Cardiac septum (tissue), 1 donor: Measurements from ENCODE around the gene TEX35. TPM values are rescaled to one million over a fixed set of nuclear protein-coding genes. Genes with fewer than 3 reads are reported as not detected.
"Not testable (repeated sequence)": the region's sequence is repeated elsewhere in the genome, so short reads cannot be mapped to it uniquely, and the experiment has no call there.

ENCODE experiments used
- DNase-seq: peaks from one replicate; pipeline ENCODE4 v3.0.0-alpha.2; 2020; ENCODE audit warnings: low spot score
- intact Hi-C: fragments of 100-400 bp; cut with DNase I; formaldehyde crosslinking; loops from one replicate; pipeline ENCODE4 v1.14.0; 2022
- total RNA-seq: library from RNA; stranded (reverse); fragmentation: NEBNext Ultra II Directional; extraction: Animal tissue kit (Norgen Biotek cat#: 25700); gene quantifications from one replicate; pipeline ENCODE4 v1.2.1, GENCODE V29; 2021
- donor health status: DM: no; HTN: no; CAD: no.

The TEX35 gene
- total RNA-seq, 1 donor from 2014 or later, result not detected

DNA sequence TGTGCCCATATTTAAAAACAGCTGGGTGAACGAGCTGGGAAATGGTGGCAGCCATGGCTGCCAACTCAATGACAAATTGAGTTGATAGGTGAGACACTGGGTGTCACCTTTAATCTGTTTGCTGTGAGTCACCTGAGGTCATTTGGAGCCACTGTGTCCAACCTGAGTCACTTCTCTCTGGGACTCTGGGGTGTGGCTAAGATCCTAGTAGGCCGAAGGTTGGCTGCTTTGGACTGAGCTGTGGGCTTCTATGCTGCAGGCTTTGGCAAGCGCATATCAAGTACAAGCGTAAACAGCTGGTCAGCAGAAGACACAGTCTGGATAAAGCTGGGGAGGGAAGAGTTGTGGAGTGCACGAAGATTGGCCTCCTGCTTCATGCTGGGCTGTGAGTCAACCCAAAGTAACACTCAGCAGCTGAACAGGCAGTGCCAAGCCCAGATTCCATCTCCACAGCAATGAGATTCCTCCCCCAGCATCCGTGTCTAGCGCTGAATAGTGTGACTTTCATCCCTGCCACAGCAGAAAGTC lies 24.0 kb downstream of the TEX35 start:
- intact Hi-C loops, result no loop called here
- DNase-seq, result peak; percentile 83

DNA sequence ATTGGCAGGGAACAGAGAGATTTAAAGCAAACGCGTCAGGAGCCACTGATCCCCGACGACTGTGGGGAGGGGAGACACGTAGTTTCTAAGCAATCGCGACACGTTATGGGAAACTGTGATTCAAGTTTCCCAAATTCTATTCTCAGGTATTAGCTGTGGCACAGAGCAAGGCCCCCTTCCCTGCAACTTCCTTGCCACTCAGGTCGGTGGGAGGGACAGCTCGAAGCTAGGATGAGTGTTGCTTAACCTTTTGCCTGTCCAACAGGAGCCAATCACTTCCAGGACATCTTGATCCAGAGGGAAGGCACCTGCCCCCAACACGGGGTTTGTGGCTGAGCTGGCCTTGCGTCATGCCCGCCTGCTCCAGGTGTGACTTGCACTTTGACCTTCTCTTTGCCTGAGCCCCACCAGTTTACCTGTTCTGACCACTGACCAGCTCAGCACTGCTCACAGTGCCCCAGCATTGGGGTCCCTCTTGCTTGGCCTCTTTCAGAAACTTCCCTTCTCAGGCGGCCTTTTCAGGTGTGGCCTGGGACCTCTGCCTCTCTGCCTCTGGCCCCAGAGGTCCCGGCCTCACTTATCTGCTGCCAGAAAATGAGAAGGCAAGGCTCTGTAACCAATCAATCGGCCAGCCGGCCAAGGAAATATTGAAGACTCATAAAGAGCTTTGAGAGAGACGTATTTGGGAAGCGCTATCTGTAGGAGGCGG lies 24.6 kb downstream of the TEX35 start:
- DNase-seq, result no peak
- intact Hi-C loops, result no loop called here

DNA sequence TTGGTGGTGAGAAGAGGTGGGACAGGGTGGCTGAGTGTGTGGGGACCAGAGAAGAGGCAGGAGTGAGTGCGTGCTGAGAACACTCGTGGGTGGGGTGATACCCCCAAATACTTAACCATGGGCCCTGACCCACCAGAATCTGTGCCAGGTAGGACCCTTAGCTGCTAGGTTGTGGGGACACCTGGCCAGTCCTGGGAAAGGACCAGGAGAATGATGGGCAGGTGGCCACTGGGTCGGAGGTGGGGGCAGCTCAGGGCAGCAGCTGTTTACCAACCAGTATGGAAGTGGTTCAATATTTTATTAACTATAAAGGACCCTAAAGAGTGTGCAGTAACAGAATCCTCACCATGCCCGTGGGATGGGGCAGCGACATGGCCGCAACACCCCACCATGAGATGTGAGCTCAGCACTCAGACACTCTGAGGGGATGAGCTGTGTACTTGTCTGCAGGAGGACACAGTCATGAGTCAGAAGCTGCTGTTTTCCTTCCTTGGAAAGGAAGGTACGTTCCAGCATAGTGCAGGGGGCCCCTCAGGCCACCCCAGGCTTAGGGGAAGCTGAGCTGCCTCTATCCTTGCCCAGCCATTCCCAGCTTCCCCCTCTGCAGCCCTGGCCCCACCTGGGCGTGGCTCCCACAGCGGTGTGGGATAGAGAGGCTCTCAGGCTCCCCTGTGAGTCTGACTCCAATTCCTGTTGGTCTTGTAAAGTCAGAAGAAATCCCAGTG lies 25.4 kb downstream of the TEX35 start:
- intact Hi-C loops, result no loop called here
- DNase-seq, result no peak

DNA sequence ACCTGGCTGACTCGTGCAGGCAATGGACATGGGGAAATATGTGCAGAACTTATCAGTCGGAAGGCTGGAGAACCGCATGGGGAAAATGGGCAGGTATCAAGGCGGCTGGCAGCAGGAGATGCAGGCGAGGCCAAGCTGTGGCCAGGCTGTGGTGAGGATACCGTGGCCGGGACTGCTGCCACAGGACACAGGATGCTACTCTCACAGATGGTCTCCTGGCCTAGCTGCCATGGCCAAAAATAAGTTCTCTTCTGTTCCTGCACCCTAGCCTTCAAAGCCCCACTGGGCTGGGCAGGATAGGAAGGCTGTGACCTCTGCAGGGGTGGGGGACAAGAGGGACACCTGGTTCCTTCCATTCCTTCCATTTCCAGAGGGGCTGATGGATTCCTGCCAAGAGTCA lies 26.4 kb downstream of the TEX35 start:
- DNase-seq, result no peak
- intact Hi-C loops, result no loop called here

DNA sequence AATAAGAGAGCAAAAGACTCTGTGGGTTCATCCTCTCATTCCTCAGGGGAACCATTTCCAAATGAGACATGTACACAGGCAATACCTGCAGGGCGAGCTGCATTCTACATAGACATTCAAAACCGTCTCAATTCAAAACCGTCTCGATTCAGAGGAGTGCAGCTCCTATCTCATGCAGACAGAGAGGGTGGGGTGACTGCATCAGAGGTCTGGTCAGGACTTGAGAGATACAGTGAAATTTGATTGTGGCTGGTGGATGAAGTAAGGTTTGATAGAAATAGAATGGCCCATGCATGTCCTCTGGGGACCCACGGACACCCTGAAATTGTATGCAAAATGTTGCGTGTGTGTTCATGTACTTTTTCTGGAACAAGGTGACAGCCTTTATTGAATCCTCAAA lies 27.3 kb downstream of the TEX35 start:
- intact Hi-C loops, result loop anchor here (10.0 kb wide), 1 partner anchor 185 kb away; the partner anchor contains the start of gene RALGPS2

DNA sequence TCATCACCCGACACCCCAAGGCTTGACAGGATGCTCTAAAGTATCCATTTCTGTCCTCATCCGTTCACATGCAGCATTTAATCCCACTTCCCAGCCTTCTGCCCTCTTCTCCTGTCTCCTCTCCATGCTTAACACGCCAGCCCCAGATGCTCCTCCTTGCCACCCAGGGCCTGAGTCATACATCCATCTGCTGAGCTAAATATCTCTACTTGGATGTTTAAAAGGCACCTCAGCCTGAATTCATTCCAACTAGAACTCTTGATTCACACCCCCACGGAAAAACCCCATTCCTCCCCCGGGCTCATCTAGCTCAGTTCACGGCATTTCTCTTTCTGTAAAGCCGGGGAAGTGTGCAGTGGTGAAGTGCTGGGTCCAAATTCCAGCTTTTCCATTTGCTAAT lies 27.7 kb downstream of the TEX35 start:
- intact Hi-C loops, result loop anchor here (10.0 kb wide), 1 partner anchor 184 kb away; the partner anchor contains the start of gene RALGPS2
- no peak for DNase-seq

More for the DNA sequence above, 27.3 kb downstream of the TEX35 start:
- no peak for DNase-seq

DNA sequence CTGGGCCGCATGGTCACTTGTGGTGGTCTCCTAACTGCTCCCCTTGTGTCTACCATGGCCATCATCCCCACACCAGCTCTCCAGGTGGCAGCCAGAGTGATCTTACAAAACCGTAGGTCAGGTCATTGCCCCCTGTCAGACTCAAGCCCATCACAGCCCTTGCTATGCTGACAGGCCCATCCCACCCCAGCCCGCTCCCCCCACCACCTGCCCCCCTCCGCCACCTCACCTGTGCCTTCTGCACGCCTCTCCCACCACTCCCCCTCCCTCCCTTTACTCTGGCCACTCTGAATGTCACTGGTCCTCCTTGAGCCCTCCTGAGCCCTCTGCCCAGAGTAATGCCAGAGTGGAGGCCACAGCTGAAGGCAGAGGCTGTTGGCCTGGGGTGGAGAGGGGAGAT lies 28.5 kb downstream of the TEX35 start:
- intact Hi-C loops, result loop anchor here (10.0 kb wide), 1 partner anchor 183 kb away; the partner anchor contains the start of gene RALGPS2
- DNase-seq, result no peak

DNA sequence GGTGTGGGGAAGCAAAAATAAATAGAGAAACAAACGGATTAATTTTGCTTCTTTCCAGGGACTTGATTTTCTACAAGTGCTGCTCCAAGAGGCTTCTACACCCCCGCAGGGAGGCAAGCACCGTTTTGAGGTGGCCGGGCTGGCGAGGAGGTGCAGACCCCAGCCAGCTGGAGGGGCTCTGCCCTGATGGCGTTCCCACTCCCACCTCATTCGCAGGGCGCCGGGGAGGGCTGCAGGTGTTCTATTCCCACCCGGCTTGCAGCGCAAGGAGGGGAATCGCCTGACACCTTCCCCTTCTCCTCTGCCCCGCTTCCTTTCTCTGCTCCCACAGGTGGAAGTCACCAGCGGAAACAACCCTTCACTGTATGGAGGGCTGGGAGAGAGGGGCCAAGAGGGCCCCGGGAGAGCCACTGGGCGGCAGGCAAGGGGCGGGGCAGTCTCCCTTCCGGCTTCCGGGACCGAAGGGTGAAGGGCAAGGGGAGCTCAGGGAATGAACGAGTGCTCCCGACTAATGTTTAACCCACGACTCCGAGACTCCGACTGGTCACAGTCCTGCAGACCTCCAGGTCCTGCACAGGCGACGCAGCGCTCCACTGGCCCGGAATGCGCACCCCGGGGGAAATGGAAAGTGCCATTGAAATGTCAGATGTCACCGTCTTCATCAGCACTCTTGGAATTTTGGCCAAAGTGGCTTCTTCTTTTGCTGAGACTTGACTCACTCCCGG lies 29.1 kb downstream of the TEX35 start:
- DNase-seq, result no peak
- intact Hi-C loops, result loop anchor here (1.0 to 10.0 kb wide), 3 partner anchors 183 to 461 kb away; partner anchors contain the start of gene RALGPS2

DNA sequence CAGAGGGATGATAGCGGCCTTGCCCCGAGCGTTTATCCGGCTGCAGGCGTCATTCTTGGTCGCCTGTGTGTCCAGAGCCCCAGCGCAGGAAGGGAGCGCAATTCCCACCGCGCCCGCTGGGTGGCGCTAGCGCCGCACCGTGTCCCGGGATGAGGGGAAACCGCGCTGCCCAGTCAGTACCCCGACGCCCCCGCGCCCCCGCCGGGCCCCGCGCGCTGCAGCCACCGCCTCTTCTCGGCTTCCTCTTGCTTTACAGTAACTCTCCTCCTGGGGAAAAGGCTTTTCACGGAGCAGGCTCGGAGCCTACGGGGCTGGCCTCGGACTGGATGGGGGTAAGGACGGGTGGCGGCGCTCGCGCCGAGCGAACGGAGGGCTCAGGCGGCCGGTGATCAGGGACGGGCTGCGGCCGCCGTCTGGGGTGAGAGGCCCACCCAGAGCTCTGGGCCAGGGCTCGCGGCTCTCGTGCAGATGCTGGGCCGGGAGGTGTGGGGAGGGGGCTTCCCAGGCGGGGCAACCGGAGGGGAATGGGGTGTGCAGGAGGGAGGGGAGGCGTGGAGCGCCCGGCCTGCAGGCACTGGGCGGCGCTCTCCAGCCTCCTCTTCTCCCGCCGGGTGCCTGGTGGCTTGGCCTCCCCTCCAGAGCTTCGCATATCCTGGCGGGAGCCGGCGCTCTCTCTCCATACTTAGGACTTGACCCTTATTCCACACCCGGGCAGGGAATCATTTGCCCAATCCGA lies 29.8 kb downstream of the TEX35 start:
- intact Hi-C loops, result loop anchor here (1.0 to 10.0 kb wide), 3 partner anchors 182 to 460 kb away; partner anchors contain the start of gene RALGPS2
- peak; percentile 94 for DNase-seq

DNA sequence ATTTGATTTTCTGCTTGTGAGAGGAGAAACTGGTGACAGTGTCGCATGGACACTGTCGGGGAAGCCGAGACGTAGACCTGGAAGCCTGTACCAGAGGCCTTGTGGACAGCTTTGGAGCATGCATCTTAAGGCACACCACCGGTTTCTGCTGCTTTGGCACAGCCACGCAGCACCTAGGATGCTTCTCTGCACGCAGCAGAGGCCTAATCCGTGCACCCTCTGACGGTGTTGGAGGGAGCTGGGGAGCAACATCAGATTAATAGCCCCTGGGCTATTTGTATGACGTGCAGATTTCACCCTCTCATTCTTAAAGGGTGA lies 30.3 kb downstream of the TEX35 start:
- intact Hi-C loops, result loop anchor here (2.0 to 10.0 kb wide), 2 partner anchors 182 to 460 kb away; partner anchors contain the start of gene RALGPS2
- DNase-seq, result no peak

DNA sequence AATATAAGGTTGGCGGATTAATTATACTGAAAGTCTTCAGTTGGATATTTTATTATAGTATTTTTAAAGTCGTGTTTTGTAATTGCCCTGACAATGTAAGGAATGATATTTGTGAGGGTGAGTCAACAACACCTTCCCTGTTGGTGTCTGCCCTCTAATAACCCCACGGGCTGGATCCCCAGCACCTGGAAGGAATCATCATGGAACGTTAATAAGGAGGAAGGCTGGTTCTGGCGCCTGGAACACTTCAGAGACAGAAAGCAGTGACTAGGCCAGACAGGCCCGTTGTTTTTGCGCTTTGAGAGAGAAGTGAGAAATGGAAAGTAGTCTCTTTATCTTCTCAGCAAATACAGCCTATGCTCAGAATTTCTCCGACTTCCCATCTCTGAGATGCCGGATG lies 31.6 kb downstream of the TEX35 start:
- intact Hi-C loops, result loop anchor here (10.0 kb wide), 1 partner anchor 180 kb away; the partner anchor contains the start of gene RALGPS2
- DNase-seq, result no peak

DNA sequence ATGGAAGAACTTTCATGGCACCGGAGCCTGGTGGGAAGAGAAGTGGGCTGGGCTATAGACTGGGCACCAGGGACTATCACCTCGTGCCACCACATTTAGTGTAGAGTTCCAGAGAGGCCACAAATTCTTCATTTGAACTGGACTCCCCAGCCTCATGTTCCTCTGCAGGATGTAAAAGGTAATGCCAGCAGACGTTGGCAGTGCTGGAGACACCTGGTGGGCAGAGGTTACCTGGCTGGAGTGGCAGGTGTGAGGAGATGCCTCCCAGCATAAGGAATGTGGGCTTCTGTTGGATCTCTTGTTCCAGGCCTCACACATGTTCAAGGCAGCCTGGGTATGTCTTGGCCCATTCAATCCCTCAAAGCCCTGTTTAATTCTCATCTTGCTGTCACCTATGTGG lies 35.2 kb downstream of the TEX35 start:
- intact Hi-C loops, result loop anchor here (10.0 kb wide), 1 partner anchor 177 kb away; the partner anchor contains the start of gene RALGPS2
- DNase-seq, result no peak

DNA sequence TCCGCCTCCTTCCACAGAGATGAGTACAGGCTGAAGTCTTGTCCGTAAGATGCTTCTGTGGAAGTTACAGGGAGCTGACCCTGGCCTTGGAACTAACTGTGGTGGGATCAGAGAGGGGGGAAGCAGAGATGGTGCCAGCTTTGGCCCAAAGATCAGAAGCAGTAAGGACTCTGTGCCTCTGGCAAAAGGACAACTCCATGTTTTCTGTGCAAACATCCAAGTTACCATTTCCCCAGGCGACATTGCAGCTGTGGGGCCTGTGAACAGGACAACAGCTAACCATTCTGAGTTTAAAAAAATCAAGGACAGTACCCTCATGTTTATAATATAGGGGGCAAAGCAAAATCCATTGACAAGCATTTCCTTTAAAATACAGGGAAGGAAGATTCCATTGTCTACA lies 38.4 kb downstream of the TEX35 start:
- intact Hi-C loops, result no loop called here

DNA sequence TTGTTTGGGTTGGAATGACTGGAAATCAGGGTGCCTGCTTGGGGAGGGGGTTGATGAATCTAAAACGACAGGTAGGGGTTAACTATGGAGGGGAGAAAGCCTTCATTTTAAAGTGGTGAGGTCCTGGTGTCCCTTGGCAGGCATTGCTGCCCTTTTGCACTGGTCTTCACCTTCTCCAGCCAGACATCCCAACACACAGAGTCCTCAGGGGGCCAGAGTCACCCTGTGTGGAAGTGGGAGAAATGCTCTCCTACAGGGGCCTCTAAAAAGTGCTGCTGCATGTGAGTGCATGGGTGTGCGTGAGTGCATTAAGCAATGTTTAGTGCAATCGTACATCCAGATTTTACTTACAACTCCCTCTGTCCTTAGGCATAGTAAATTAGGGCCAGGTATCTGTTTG lies 39.0 kb downstream of the TEX35 start:
- DNase-seq, result no peak
- intact Hi-C loops, result no loop called here

More for the DNA sequence above, 38.4 kb downstream of the TEX35 start:
- DNase-seq, result no peak

DNA sequence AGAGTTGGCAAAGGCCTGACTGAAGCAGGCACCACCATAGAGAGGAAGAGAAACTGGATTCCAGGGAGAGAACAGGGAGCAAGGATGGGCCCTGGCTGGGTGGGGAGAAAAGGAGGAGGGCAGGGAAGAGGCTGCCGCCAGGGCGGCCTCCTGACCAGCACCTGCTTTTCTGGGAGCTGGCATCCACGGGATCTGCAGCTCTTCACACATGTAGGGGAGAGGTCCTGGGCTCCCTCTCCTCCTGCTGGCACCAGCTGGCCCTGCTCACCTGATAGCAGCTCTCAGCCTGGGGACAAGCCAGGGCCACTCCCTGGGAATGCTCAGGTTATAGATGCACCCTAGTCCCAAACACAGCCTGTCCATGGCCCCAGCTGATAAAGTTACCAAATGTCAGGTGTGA lies 39.9 kb downstream of the TEX35 start:
- DNase-seq, result no peak

DNA sequence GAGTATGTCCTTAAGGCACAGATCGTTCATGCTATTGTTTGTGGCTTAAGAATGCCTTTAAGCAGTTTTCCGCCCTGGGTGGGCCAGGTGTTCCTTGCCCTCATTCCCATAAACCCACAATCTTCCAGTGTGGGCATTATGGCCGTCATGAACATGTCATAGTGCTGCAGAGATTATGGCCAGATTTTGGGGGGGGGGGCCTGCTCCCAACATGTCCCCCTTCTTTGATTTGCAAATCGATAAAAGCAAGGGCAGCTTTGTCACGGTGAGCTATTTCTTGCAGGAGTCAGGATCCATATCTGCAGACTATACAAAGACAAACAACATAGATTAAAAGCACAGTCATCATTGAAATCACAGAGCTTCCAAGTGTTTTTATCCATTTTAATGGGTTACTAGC lies 41.4 kb downstream of the TEX35 start:
- DNase-seq, intact Hi-C loops: not testable (repeated sequence)

More for the DNA sequence above, 39.9 kb downstream of the TEX35 start:
- intact Hi-C loops, result no loop called here

DNA sequence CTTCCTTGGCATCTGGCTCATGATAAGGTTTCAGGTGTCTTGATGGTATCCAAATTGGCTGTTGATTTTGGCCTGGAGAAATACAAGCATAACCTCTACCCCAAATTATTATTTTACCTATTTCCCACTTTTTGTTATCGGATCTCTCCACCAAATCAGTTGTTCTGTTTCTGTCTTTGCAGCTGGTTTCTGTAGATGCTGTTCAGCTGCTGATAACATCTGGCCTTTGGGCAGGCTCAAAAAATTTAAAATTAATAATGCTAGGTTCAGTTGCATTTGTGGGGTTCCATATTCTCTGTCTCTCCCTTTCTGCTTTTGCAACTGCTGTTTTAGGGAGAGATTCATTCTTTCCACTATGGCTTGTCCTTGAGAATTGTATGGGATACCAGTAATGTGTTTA lies 42.7 kb downstream of the TEX35 start:
- DNase-seq, intact Hi-C loops: not testable (repeated sequence)

DNA sequence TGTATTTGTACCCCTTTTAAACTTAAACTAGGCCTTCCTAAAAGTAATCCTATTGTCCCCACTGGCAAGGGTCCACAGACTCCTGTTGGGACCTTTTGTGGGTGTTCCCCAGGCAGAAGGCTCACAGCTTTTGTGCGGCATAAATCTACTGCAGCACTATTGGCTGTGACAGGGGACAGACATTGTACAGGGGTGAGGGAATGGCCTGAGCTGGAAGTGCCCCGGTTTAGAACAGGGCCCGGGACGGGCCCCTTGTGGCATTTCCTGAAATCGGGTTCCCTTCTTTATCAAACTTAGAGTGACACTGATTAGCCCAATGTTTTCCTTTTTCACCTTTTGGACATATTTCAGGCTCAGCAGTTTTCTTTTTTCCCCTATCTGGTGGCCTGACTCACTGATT lies 45.9 kb downstream of the TEX35 start:
- DNase-seq, result not testable (repeated sequence)

DNA sequence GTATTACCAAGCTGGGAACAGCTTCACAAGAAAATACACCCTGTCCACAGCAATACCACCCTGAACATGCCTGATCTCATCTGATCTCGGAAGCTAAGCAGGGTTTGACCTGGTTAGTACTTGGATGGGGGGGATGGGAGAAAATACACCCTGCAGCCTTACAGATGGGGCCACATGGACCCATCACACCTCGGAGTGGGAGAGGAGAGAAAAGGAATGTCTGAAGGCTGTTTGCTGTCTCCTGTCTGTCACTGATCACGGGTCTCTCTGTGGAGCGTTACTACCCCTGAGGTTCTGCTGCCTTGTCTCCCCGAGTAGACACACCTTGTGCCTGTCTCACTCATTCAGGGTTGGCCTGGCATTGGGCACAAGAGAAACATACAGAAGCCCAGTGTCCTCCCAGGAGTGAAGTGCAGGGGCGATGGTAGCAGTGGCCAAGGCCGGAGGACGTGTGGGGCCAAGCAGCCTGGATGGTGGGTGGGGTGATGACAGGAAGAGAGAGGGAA lies 48.0 kb downstream of the TEX35 start:
- no peak for DNase-seq
- intact Hi-C loops, result no loop called here

More for the DNA sequence above, 45.9 kb downstream of the TEX35 start:
- intact Hi-C loops, result not testable (repeated sequence)
